Activated naive CD8-positive, alpha-beta T cell treated with anti-CD3 and anti-CD28 coated beads, Interleukin-2, amount 50 U/mL, for 16 hours (primary cell): ENCODE data around the gene CLN5.
"Not testable (repeated sequence)": the region's sequence is repeated elsewhere in the genome, so short reads cannot be mapped to it uniquely, and the experiment has no call there.

Experiments used
- DNase-seq: peaks from one replicate; pipeline ENCODE4 v3.0.0-alpha.2; 2020; ENCODE audit warnings: low read depth, low spot score

Gene CLN5

GRCh38 chr13:76991796-76992547 is at the start of gene CLN5:
TSS of gene CLN5 (plus strand) at chr13:76992081. CDS start at chr13:76992099, 18 bp downstream.
- peak; percentile 88 for DNase-seq

GRCh38 chr13:76942363-76942762 is 49.5 kb upstream of the CLN5 start:
- no peak for DNase-seq

- DNase-seq, result no peak
Measured at GRCh38 chr13:76943646-76944045, 48.2 kb upstream of the CLN5 start.

- DNase-seq, result no peak
Measured at GRCh38 chr13:76944456-76944855, 47.4 kb upstream of the CLN5 start.

- no peak for DNase-seq
Measured at GRCh38 chr13:76948149-76948548, 43.7 kb upstream of the CLN5 start, which contains the start of gene ACOD1. TSS of gene ACOD1 (plus strand) at chr13:76948511. CDS start at chr13:76948559, 48 bp downstream.

GRCh38 chr13:76950101-76950500 is 41.8 kb upstream of the CLN5 start:
- DNase-seq, result no peak

- DNase-seq, result no peak
Measured at GRCh38 chr13:76953968-76954367, 37.9 kb upstream of the CLN5 start.

GRCh38 chr13:76954538-76954937 is 37.3 kb upstream of the CLN5 start:
- no peak for DNase-seq

- no peak for DNase-seq
Measured at GRCh38 chr13:76955193-76955592, 36.7 kb upstream of the CLN5 start.

GRCh38 chr13:76955661-76956060 is 36.2 kb upstream of the CLN5 start:
- DNase-seq, result no peak

- no peak for DNase-seq
Measured at GRCh38 chr13:76958841-76959432, 32.9 kb upstream of the CLN5 start.

- DNase-seq, result not testable (repeated sequence)
Measured at GRCh38 chr13:76959734-76960133, 32.1 kb upstream of the CLN5 start.

- no peak for DNase-seq
Measured at GRCh38 chr13:76965759-76966421, 26.0 kb upstream of the CLN5 start.

- no peak for DNase-seq
Measured at GRCh38 chr13:76967031-76967430, 24.9 kb upstream of the CLN5 start.

- DNase-seq, result no peak
Measured at GRCh38 chr13:76968041-76968440, 23.8 kb upstream of the CLN5 start.

GRCh38 chr13:76969488-76970365 is 22.2 kb upstream of the CLN5 start:
- no peak for DNase-seq

- no peak for DNase-seq
Measured at GRCh38 chr13:76971215-76971614, 20.7 kb upstream of the CLN5 start.

GRCh38 chr13:76971851-76972829 is 19.7 kb upstream of the CLN5 start:
- DNase-seq, result no peak

- no peak for DNase-seq
Measured at GRCh38 chr13:76973920-76974617, 17.8 kb upstream of the CLN5 start.

- no peak for DNase-seq
Measured at GRCh38 chr13:76974618-76974975, 17.3 kb upstream of the CLN5 start.
